ENCODE measurements around the gene COL17A1.

Gene COL17A1

DNA sequence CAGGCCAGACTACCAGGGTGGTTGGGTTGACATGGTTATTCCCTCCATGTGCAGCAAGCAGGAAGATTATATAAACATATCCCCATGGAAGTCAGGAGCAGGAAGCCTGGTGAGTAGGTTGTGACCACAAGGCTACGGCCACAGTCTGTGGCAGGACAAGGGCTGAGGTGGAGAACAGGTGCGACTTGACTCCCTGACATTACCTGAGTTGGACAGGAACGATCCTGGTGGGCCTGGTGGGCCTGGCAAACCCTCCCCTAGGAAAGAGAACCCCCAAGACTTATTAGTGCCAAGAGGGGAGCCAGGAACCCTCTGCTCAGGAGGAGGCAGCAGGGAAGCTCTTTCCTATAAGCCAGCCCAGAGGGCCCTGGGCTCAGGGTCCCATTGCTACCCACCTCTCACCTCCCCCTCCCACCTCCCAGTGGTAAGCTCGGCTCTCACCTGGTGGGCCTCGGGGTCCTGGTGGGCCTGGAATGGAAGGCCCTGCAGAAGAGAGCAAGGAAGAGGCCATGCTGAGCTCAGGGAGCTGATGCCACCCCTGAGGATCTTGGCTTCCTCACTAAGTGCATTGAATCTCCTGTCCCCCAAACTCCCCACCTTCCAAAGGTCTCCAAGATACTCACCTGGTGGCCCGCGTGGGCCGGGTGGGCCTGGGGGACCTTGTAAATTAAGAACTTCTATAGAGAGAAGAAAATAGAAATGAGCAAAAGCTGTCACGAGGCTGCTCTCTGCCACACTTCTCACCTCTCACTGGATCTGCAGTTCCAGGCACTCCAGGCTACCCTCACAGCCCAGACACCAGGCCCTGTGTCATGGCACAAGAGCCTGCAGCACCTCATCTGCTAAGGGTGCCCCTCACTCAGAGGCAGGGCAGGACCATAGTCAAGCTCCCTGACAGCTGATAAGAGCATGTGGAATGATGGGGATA lies 44.6 kb downstream of the COL17A1 start:
- H3K4me3 ChIP-seq (ENCODE audit: severe bottlenecking): no peak overlapping the region
- no peaks in the 10 kb centered on the region for H3K9me3 ChIP-seq (ENCODE audit: severe bottlenecking)
- ATAC-seq (ENCODE audit: low read depth) (no peak), DNase-seq (ENCODE audit: low spot score) (no peak)
- H3K4me1 ChIP-seq (ENCODE audit: insufficient read depth, poor library complexity, severe bottlenecking): no peaks in the 10 kb centered on the region
- peaks cover 99% of the 10 kb centered on the region for H3K36me3 ChIP-seq (ENCODE audit: low read depth)
- H3K27me3 ChIP-seq (ENCODE audit: insufficient read depth, poor library complexity, severe bottlenecking): no peaks in the 10 kb centered on the region
- TF ChIP-seq, protein P1, sequence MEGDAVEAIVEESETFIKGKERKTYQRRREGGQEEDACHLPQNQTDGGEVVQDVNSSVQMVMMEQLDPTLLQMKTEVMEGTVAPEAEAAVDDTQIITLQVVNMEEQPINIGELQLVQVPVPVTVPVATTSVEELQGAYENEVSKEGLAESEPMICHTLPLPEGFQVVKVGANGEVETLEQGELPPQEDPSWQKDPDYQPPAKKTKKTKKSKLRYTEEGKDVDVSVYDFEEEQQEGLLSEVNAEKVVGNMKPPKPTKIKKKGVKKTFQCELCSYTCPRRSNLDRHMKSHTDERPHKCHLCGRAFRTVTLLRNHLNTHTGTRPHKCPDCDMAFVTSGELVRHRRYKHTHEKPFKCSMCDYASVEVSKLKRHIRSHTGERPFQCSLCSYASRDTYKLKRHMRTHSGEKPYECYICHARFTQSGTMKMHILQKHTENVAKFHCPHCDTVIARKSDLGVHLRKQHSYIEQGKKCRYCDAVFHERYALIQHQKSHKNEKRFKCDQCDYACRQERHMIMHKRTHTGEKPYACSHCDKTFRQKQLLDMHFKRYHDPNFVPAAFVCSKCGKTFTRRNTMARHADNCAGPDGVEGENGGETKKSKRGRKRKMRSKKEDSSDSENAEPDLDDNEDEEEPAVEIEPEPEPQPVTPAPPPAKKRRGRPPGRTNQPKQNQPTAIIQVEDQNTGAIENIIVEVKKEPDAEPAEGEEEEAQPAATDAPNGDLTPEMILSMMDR (IDR thresholded peaks at IDR 0.05; ENCODE audit: poor library complexity, severe bottlenecking): no peak
- H3K27ac ChIP-seq (ENCODE audit: poor library complexity, severe bottlenecking): no peak overlapping the region

DNA sequence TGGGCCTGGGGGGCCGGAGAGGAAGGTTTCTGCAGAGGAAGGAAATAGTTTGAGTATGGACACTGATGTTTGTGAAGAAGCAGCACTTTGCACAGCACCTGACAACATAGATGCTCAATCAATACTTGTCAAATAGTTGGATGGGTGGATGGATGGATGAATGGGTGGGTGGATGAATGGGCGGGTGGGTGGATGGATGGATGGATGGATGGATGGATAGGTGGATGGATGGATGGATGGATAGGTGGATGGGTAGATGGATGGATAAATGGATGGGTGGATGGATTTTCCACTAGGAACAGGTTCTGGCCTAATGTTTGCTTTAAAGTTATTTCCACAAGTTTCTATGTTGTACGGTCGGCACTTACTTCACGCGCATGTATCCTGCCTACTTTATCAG lies 45.3 kb downstream of the COL17A1 start:
- Histone ChIP-seq H3K27ac (ENCODE audit: poor library complexity, severe bottlenecking) (no peak overlapping the region), H3K9me3 (ENCODE audit: severe bottlenecking) (no peaks in the 10 kb centered on the region), H3K4me1 (ENCODE audit: insufficient read depth, poor library complexity, severe bottlenecking) (no peaks in the 10 kb centered on the region), H3K27me3 (ENCODE audit: insufficient read depth, poor library complexity, severe bottlenecking) (no peaks in the 10 kb centered on the region), H3K36me3 (ENCODE audit: low read depth) (peaks cover 95% of the 10 kb centered on the region), H3K4me3 (ENCODE audit: severe bottlenecking) (no peak overlapping the region)
- TF ChIP-seq, protein P1 (IDR thresholded peaks at IDR 0.05; ENCODE audit: poor library complexity, severe bottlenecking): no peak
- DNase-seq (ENCODE audit: low spot score) (no peak), ATAC-seq (ENCODE audit: low read depth) (no peak)

DNA sequence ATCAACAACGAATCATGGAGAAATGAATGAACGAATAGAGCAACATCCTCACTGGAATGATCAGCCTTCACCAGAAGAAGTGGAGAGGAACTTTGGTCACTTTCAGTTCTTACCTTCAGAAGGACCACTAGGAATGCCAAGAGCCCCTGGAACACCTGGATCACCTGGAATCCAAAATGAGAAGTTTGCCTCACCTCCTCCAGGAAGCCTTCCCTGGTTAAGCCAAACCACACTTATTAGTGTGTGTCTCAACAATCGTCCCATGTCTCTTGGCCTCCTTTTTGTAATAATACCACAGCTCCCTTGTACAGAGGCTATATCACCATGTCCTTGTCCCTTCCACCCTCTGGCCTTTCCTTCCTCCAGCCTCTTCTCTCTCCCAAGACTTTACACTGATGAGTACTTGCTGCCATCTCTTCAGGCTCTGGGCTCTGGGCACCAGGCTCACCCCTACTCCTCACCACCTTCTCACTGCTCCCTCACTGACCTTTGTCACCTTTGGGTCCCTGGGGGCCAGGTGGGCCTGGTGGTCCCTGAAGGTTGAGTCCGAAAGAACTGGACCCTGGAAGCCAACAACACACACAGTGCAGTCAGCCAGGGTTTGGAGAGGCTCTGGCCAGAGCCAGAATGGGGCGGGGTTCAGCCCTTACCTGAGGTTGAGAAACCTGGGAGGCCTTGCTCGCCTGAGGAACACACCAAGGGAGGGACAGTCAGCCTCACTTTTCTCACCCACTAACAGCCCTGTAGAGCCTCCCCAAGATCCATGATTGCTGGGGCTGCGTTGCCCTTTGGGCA lies 46.5 kb downstream of the COL17A1 start:
- DNase-seq (ENCODE audit: low spot score) (peak; percentile 38), ATAC-seq (ENCODE audit: low read depth) (no peak)
- no peaks in the 10 kb centered on the region for H3K9me3 ChIP-seq (ENCODE audit: severe bottlenecking)
- no peaks in the 10 kb centered on the region for H3K27me3 ChIP-seq (ENCODE audit: insufficient read depth, poor library complexity, severe bottlenecking)
- no peak overlapping the region for H3K4me3 ChIP-seq (ENCODE audit: severe bottlenecking)
- H3K4me1 ChIP-seq (ENCODE audit: insufficient read depth, poor library complexity, severe bottlenecking): no peaks in the 10 kb centered on the region
- no peak overlapping the region for H3K27ac ChIP-seq (ENCODE audit: poor library complexity, severe bottlenecking)
- TF ChIP-seq, protein P1 (IDR thresholded peaks at IDR 0.05; ENCODE audit: poor library complexity, severe bottlenecking): no peak
- peaks cover 95% of the 10 kb centered on the region for H3K36me3 ChIP-seq (ENCODE audit: low read depth)

DNA sequence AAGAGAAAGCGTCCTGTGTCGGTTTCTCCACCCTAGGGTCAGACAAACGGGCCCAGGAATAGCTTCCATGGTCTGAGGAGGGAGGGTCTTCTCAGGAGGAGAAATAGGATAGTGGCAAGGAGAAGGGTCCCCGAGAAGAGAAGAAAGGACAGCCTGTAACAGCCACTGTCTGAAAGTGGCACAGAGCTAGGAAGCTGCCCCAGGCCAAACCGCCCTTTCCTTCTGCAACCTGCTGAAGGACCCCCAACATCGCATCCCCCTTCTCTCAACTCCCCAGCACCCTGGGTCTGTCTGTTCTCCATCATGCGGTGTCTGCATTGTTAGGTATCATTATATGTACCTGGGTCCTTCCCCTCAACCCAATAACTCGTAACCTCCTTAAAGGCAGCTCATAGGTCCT lies 47.1 kb downstream of the COL17A1 start:
- TF ChIP-seq, protein P1 (IDR thresholded peaks at IDR 0.05; ENCODE audit: poor library complexity, severe bottlenecking): no peak
- no peaks in the 10 kb centered on the region for H3K4me1 ChIP-seq (ENCODE audit: insufficient read depth, poor library complexity, severe bottlenecking)

More for the DNA sequence above, 47.1 kb downstream of the COL17A1 start:
- Histone ChIP-seq H3K36me3 (ENCODE audit: low read depth) (peaks cover 95% of the 10 kb centered on the region), H3K4me3 (ENCODE audit: severe bottlenecking) (no peak overlapping the region), H3K27ac (ENCODE audit: poor library complexity, severe bottlenecking) (no peak overlapping the region), H3K27me3 (ENCODE audit: insufficient read depth, poor library complexity, severe bottlenecking) (no peaks in the 10 kb centered on the region), H3K9me3 (ENCODE audit: severe bottlenecking) (no peaks in the 10 kb centered on the region)
- no peak for ATAC-seq (ENCODE audit: low read depth)
- no peak for DNase-seq (ENCODE audit: low spot score)

Data from RWPE2 (cell line).